Memory B cell (primary cell): ENCODE results near the gene KCNK7.

Experiments used
- ATAC-seq: fragments of 150-1000 bp; cut with Tn5 transposase; 2 replicates; pipeline ENCODE4 v1.10.0; 2021; ENCODE audit warnings: low read depth, mild to moderate bottlenecking, moderate library complexity
- DNase-seq, 2 donors: peaks; one replicate each; pipeline ENCODE4 v3.0.0; 2022; ENCODE audit warnings: low spot score in 2 of 2
- H3K27ac Mint-ChIP-seq: one replicate; pipeline ENCODE4 v1.8.0; 2022; ENCODE audit warnings: mild to moderate bottlenecking, moderate library complexity, mixed read lengths
- H3K27me3 Mint-ChIP-seq: one replicate; pipeline ENCODE4 v1.8.0; 2022; ENCODE audit warnings: mixed read lengths
- H3K36me3 Mint-ChIP-seq: one replicate; pipeline ENCODE4 v1.8.0; 2022; ENCODE audit warnings: mild to moderate bottlenecking, mixed read lengths
- H3K4me1 Mint-ChIP-seq: one replicate; pipeline ENCODE4 v1.8.0; 2022; ENCODE audit warnings: mixed read lengths
- H3K4me3 Mint-ChIP-seq: one replicate; pipeline ENCODE4 v1.8.0; 2022; ENCODE audit warnings: mild to moderate bottlenecking, moderate library complexity, mixed read lengths
- H3K9me3 Mint-ChIP-seq: one replicate; pipeline ENCODE4 v1.8.0; 2022; ENCODE audit warnings: mixed read lengths

The KCNK7 gene

DNA sequence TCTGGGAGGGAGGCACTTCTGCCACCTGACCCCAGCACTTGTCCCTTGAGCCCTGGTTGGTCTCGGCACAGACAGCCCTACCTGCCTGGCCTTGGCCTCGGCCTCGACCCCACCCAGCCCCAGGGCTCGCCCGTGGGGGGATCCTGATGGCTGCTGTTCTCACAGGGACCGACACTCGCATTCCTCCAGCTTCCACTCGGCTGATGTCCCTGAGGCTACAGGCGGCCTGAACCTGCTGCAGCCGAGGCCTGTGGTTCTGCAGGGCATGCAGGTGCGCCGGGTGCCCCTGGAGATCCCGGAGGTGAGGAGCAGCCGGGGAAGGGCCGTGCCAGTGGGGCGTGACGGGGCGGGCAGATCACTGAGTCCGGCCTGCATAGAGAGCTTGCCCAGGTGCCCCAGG lies 25.1 kb upstream of the KCNK7 start:
- H3K36me3 Mint-ChIP-seq = peaks cover 15% of the 10 kb centered on the region

DNA sequence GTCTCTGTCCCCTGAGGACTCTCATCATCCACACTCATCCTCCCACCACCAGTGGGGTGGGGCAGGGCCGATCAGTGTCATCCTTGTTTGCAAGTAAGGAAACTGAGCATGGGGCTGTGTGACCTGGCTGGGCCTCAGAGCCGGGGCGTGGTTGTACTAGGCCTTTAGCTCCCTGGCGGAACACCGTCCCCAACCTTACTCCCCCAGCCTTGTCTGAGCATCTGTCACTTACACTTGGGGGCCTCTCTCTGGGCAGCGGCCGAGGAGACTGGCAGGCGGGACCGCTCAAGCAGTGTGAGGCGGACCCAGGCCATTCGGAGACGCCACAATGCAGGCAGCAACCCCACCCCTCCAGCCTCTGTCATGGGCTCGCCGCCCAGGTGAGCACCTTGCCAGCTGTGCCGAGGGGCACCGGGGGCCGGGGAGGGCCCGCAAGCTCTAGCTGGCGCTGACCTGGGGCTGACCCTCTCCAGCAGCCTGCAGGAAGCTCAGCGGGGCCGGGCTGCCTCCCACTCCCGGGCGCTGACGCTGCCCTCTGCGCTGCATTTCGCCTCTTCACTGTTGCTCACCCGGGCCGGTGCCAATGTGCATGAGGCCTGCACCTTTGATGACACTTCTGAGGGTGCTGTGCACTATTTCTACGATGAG lies 23.8 kb upstream of the KCNK7 start:
- Mint-ChIP-seq H3K27ac (no peak overlapping the region), H3K27me3 (no peaks in the 10 kb centered on the region)
- no peak for ATAC-seq

More for the DNA sequence above, 25.1 kb upstream of the KCNK7 start:
- ATAC-seq = no peak
- no peak overlapping the region for H3K27ac Mint-ChIP-seq
- H3K9me3 Mint-ChIP-seq = no peaks in the 10 kb centered on the region
- peaks cover 14% of the 10 kb centered on the region for H3K4me1 Mint-ChIP-seq
- DNase-seq = no peak
- no peak overlapping the region for H3K4me3 Mint-ChIP-seq
- H3K27me3 Mint-ChIP-seq = no peaks in the 10 kb centered on the region

DNA sequence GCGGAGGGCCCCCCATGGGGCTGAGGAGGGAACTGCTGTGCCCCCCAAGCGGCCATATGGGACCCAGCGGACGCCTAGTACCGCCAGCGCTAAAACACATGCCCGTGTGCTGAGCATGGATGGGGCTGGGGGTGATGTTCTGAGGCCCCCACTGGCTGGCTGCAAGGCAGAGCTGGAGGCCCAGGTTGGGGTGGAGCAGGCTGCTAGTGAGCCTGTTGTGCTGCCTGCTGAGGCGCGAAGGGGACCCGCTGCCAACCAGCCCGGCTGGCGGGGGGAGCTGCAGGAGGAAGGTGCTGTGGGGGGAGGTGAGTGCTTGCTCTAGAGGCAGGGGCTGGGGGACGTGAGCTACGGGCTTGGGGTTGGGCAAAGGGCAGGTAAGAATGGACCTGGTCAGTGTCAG lies 23.2 kb upstream of the KCNK7 start:
- DNase-seq = no peak
- H3K27me3 Mint-ChIP-seq = no peaks in the 10 kb centered on the region
- no peak for ATAC-seq
- H3K4me1 Mint-ChIP-seq = peaks cover 14% of the 10 kb centered on the region
- no peaks in the 10 kb centered on the region for H3K9me3 Mint-ChIP-seq
- H3K36me3 Mint-ChIP-seq = peaks cover 12% of the 10 kb centered on the region
- H3K27ac Mint-ChIP-seq = no peak overlapping the region
- H3K4me3 Mint-ChIP-seq = no peak overlapping the region

More for the DNA sequence above, 23.8 kb upstream of the KCNK7 start:
- Mint-ChIP-seq H3K9me3 (no peaks in the 10 kb centered on the region), H3K36me3 (peaks cover 15% of the 10 kb centered on the region), H3K4me1 (peaks cover 14% of the 10 kb centered on the region), H3K4me3 (no peak overlapping the region)
- no peak for DNase-seq

DNA sequence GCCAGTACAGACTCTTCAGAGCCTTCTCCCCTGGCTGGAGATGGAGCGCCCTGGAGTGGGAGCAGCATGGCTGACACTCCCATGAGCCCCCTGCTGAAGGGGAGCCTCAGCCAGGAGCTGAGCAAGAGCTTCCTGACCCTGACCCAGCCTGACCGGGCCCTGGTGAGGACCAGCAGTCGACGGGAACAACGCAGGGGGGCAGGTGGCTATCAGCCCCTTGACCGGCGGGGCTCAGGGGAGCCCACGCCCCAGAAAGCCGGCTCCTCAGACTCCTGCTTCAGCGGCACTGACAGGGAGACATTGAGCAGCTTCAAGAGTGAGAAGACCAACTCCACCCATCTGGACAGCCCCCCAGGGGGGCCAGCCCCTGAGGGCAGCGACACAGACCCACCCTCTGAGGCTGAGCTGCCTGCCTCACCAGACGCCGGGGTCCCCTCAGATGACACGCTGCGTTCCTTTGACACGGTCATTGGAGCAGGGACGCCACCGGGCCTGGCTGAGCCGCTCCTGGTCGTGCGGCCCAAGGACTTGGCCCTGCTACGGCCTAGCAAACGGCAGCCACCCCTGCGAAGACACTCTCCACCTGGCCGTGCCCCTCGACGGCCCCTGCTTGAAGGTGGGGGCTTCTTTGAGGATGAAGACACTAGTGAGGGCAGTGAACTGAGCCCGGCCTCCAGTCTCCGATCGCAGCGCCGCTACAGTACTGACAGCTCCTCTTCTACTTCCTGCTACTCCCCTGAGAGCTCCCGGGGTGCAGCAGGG lies 22.6 kb upstream of the KCNK7 start:
- H3K4me1 Mint-ChIP-seq = peaks cover 19% of the 10 kb centered on the region
- DNase-seq (no peak), ATAC-seq (no peak)
- H3K27me3 Mint-ChIP-seq = no peaks in the 10 kb centered on the region
- peaks cover 12% of the 10 kb centered on the region for H3K36me3 Mint-ChIP-seq
- no peaks in the 10 kb centered on the region for H3K9me3 Mint-ChIP-seq
- no peak overlapping the region for H3K27ac Mint-ChIP-seq
- no peak overlapping the region for H3K4me3 Mint-ChIP-seq

DNA sequence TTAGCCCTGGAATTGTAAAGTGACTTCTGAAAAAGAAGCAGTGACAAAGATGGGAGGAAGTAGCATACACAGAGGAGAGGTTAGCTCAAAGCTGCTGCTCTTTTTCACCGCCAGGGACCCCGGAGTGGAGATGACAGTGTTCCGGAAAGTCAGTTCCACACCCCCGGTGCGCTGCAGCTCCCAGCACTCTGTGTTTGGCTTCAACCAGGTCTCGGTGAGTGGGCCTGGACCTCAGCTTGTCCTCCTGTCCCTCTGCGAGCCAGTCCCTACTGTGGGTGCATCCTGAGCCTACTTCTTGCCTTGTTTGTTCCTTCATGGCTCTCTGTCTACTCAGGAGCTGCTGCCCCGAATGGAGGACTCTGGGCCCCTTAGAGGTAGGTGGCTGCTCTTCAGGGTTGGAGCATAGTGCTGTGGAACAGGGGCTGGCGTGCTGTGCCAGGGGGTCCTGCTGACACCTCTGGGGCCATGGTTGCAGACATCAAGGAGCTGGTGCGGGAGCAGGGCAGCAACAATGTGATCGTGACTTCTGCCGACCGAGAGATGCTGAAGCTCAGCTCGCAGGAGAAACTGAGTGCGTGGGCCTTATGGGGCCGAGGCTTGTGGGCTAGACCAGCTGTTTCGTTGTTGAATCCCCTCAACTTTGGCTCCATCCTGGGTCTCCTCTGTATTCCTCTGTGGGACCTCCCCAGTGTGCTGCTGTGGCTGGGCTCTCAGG lies 21.7 kb upstream of the KCNK7 start:
- DNase-seq (no peak), ATAC-seq (no peak)
- no peaks in the 10 kb centered on the region for H3K27me3 Mint-ChIP-seq
- H3K9me3 Mint-ChIP-seq = no peaks in the 10 kb centered on the region
- H3K4me1 Mint-ChIP-seq = peaks cover 25% of the 10 kb centered on the region
- H3K27ac Mint-ChIP-seq = no peak overlapping the region
- peaks cover 11% of the 10 kb centered on the region for H3K36me3 Mint-ChIP-seq
- H3K4me3 Mint-ChIP-seq = peak overlapping the region; percentile 97

DNA sequence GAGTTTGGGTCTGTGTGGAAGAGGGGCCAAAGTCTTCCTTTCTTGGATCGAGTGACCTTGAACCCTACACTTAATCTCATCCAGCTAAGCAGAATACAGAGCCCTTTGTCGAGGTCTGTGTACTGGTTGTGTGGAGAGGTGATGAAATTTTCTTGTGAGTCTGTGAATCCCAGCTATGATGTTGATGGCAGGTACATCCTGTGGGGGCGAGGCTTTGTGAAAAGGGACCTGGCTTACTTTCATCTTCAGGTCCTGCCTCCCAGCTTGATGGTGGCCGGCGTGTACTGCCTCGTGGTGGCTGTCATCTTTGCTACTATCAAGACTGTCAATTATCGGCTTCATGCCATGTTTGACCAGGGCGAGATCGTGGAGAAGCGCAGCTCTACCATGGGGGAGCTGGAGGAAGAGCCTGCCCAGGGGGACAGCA lies 21.0 kb upstream of the KCNK7 start:
- peaks cover 26% of the 10 kb centered on the region for H3K4me1 Mint-ChIP-seq
- no peak for DNase-seq
- H3K27ac Mint-ChIP-seq = peak overlapping the region; percentile 88
- ATAC-seq = no peak
- peaks cover 11% of the 10 kb centered on the region for H3K36me3 Mint-ChIP-seq
- H3K27me3 Mint-ChIP-seq = no peaks in the 10 kb centered on the region
- H3K4me3 Mint-ChIP-seq = peak overlapping the region; percentile 97
- H3K9me3 Mint-ChIP-seq = no peaks in the 10 kb centered on the region

DNA sequence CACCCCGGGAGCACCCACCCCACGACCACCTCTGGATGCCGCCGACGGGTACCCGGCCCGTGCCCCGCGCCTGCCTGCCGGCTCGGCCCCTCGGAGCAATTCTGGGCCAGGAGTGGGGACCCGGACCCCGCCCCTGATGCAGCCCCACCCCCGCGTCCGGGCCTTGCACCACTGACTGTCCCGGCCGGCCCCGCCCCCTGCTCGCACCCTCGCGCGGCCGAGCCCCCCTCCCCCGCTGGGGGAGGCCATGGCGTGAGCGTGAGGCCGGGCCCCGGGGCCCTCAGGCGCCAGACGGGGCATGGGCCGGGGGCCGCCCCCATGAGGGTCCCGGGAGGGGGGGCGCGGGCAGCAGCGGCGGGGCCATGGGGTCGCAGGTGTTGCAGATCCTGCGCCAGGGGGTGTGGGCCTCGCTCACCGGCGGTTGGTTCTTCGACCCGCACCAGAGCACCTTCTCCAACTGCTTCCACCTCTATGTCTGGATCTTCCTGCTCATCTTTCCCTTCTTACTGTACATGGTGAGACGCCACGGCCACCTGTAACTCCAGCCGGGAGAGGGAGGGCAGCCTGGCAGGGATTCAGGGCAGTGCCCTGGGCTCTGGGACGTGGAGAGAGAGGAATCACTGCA lies 20.5 kb upstream of the KCNK7 start:
- ATAC-seq (no peak), DNase-seq (no peak)
- peaks cover 28% of the 10 kb centered on the region for H3K4me1 Mint-ChIP-seq
- H3K27ac Mint-ChIP-seq = peak overlapping the region; percentile 88
- no peaks in the 10 kb centered on the region for H3K27me3 Mint-ChIP-seq
- H3K4me3 Mint-ChIP-seq = peak overlapping the region; percentile 97
- H3K9me3 Mint-ChIP-seq = no peaks in the 10 kb centered on the region
- peaks cover 11% of the 10 kb centered on the region for H3K36me3 Mint-ChIP-seq

DNA sequence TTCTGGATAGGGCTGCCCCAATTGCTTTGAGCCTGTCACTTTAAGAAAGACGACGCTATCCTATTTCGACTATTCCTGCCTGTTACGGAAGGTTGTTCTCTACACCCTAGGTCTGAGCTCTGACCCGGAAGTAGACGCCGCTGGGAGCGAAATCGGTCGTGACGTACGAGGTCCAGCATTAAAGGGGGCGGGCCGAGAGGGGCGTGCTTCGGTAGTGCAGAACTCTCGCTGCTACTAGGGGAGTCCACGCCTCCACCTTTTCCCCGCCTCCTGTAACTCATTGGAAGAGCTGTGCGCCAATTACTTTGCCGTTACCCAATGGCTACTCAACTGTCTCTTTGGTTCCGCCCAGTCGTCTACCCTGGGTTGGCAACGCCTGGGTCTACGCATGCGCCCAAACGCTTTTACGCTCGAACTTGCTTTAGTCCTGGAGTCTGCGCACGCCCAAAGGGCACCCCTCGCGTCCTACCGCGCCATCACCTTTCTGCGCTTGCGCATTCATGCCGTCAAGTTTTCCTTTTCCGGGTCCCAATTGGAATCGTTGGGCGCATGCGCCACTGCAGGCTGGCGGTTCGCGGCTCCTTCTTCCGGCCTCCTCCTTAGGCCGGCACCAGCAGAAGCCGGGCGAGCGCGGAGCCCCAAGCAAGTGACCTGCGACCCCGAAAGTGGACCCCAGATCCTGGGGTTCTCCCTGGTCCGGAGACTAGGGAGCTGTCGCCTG lies 19.8 kb upstream of the KCNK7 start, which contains the start of gene PCNX3:
PCNX3 (plus strand) TSS at position 548 of the 721 bp plus-strand sequence. CDS start 536 bp downstream, outside the sequence.
- Mint-ChIP-seq H3K36me3 (peaks cover 11% of the 10 kb centered on the region), H3K27ac (peak within 1 kb of the TSS; percentile 88), H3K27me3 (no peaks in the 10 kb centered on the region), H3K4me3 (peak within 1 kb of the TSS; percentile 97), H3K9me3 (no peaks in the 10 kb centered on the region), H3K4me1 (peaks cover 33% of the 10 kb centered on the region)
- DNase-seq (peak; percentile 95 to 99), ATAC-seq (peak; percentile 82)

DNA sequence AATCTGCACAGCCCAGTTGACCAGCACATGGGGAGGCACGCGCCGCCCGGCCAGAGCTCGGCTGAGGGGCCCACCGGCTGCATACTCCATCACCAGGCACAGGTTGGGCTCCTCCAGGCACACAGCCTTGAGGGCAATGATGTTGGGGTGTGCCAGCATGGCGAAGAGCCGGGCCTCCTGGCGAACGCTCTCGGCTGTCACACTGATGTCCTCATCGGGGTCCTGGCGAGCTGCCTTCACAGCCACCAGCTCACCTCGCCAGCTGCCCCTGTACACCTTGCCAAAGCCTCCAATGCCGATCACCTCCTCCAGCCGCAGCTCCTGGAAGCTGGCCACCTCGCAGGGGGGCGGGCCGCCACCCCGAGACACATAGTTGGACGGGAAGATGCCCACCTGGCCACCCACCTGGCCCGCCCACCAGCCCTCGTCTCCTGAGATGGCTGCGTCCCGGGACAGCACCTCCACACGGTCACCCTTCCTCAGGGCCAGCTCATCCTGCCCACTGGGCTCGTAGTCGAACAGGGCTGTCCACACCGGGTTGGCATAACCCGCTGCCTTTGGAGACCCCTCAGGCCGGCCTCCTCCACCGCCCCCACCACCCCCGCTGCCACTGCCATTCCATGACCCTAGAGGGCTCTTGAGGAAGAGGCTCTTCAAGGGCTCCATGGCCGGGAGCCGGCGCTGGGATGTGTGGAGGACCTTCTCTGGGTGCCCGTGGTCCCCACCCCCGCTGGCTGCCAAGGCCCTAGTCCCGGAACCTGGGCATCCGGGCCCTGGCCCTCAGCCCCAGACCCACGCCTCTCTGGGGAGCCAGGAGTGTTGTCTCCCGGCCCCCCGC lies 17.7 kb upstream of the KCNK7 start:
- Mint-ChIP-seq H3K9me3 (no peaks in the 10 kb centered on the region), H3K4me3 (peak overlapping the region; percentile 95), H3K4me1 (peaks cover 41% of the 10 kb centered on the region), H3K27ac (peak overlapping the region; percentile 87), H3K27me3 (no peaks in the 10 kb centered on the region), H3K36me3 (peaks cover 11% of the 10 kb centered on the region)
- DNase-seq = no peak
- ATAC-seq = no peak

DNA sequence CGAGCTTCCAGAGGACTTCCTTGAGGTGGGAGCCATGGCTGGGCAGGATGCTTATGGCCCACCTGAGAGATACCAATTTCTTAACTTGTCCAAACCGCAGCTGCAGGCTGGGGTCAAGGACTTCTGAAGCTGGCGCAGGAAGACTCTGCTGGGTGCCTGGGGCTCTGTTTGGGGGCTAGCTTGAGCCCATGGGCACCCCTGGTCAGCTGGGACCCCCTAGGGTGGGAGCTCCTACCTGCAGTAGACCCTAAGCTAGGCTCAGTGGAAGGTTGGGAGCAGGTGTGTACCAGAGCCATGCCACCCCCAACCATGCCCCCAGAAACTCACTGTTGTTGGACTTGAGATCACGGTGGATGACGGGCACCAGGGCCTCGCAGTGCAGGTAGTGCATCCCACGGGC lies 17.1 kb upstream of the KCNK7 start:
- H3K4me1 Mint-ChIP-seq = peaks cover 41% of the 10 kb centered on the region
- peak overlapping the region; percentile 87 for H3K27ac Mint-ChIP-seq
- ATAC-seq (no peak), DNase-seq (no peak)
- H3K36me3 Mint-ChIP-seq = peaks cover 11% of the 10 kb centered on the region
- H3K4me3 Mint-ChIP-seq = peak overlapping the region; percentile 95
- no peaks in the 10 kb centered on the region for H3K27me3 Mint-ChIP-seq
- H3K9me3 Mint-ChIP-seq = no peaks in the 10 kb centered on the region

DNA sequence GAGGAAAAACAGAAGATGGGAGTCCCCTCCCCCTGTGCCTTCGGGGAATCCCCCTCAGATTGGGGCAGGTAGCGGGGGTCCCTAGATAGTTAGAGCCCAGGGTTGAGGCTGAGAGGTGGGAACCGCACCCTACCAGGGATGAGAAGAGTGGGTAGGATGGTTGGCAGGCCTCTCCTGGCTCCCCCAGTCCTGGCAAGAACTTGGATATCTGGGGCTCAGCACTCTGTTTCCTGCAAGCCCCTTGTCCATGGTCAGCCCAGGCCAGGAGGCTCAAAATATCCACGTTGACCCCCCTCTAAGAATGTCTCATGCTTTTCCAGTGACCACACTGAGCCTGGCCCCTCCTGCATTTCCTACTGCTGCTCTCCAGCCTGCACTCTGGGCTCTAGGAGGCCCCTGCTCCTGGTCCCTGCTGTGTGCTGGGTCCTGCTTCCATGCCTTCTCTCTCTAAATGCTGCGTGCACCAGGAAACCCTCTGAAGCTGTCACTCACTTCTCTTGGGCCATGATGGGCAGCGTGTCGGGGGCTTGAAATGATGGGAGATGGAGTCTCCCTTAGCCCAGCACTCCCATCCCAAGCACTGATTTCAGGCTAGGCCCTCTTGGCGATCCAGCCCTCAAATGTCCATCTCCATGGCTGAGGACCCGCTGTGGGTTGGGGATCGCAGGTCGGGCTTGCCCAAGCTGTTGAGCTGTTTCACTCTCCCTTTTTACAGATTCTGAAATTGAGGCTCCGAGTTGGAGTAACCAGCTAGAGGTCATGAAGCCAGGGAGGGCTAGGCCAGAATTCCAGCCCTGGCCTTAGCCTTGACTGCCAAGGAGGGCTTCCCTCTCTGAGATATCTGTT lies 16.4 kb upstream of the KCNK7 start:
- no peak for DNase-seq
- Mint-ChIP-seq H3K36me3 (peaks cover 13% of the 10 kb centered on the region), H3K4me1 (peaks cover 38% of the 10 kb centered on the region)

More for the DNA sequence above, 16.4 kb upstream of the KCNK7 start:
- no peaks in the 10 kb centered on the region for H3K27me3 Mint-ChIP-seq
- H3K27ac Mint-ChIP-seq = peak overlapping the region; percentile 87
- ATAC-seq = no peak
- H3K4me3 Mint-ChIP-seq = peak overlapping the region; percentile 95
- H3K9me3 Mint-ChIP-seq = no peaks in the 10 kb centered on the region
